ENCODE results near the gene EFHC2.

The EFHC2 gene

GRCh38 chrX:44343412-44344141 is at the start of gene EFHC2:
TSS of gene EFHC2 (minus strand) at chrX:44343672. CDS start at chrX:44343588, 84 bp downstream.
- no peak for FAIRE-seq

- no peak for FAIRE-seq
Measured at GRCh38 chrX:44392767-44393166, 49.3 kb upstream of the EFHC2 start.

- FAIRE-seq = no peak
Measured at GRCh38 chrX:44384688-44385338, 41.3 kb upstream of the EFHC2 start.

GRCh38 chrX:44382871-44383270 is 39.4 kb upstream of the EFHC2 start:
- no peak for FAIRE-seq

GRCh38 chrX:44352758-44353157 is 9.3 kb upstream of the EFHC2 start:
- no peak for FAIRE-seq

GRCh38 chrX:44349561-44349960 is 6.1 kb upstream of the EFHC2 start:
- FAIRE-seq = no peak

- FAIRE-seq = no peak
Measured at GRCh38 chrX:44344687-44345086, 1.2 kb upstream of the EFHC2 start.

- no peak for FAIRE-seq
Measured at GRCh38 chrX:44344194-44344593, 722 bp upstream of the EFHC2 start.

GRCh38 chrX:44342866-44343265 is 606 bp downstream of the EFHC2 start:
- FAIRE-seq = no peak

- FAIRE-seq = no peak
Measured at GRCh38 chrX:44338361-44338760, 5.1 kb downstream of the EFHC2 start.

- no peak for FAIRE-seq
Measured at GRCh38 chrX:44332437-44332836, 11.0 kb downstream of the EFHC2 start.

- FAIRE-seq = no peak
Measured at GRCh38 chrX:44330227-44330626, 13.2 kb downstream of the EFHC2 start.

- no peak for FAIRE-seq
Measured at GRCh38 chrX:44319550-44319949, 23.9 kb downstream of the EFHC2 start.

GRCh38 chrX:44317181-44317580 is 26.3 kb downstream of the EFHC2 start:
- no peak for FAIRE-seq

GRCh38 chrX:44314808-44315207 is 28.7 kb downstream of the EFHC2 start:
- no peak for FAIRE-seq

- FAIRE-seq = no peak
Measured at GRCh38 chrX:44314259-44314734, 29.2 kb downstream of the EFHC2 start.

- FAIRE-seq = no peak
Measured at GRCh38 chrX:44312421-44312820, 31.1 kb downstream of the EFHC2 start.

GRCh38 chrX:44310227-44310626 is 33.2 kb downstream of the EFHC2 start:
- FAIRE-seq = no peak

GRCh38 chrX:44308869-44309268 is 34.6 kb downstream of the EFHC2 start:
- FAIRE-seq = no peak

- FAIRE-seq = no peak
Measured at GRCh38 chrX:44306356-44306755, 37.1 kb downstream of the EFHC2 start.

GRCh38 chrX:44305921-44306320 is 37.6 kb downstream of the EFHC2 start:
- FAIRE-seq = no peak

GRCh38 chrX:44303119-44303518 is 40.4 kb downstream of the EFHC2 start:
- no peak for FAIRE-seq

GRCh38 chrX:44299177-44299576 is 44.3 kb downstream of the EFHC2 start:
- no peak for FAIRE-seq

GRCh38 chrX:44291468-44292092 is 51.9 kb downstream of the EFHC2 start:
- FAIRE-seq = no peak

Measured in TTC549 (cell line).